ENCODE results near the gene BCAS1. TPM values are rescaled to one million over a fixed set of nuclear protein-coding genes. Genes with fewer than 3 reads are reported as not detected.

BCAS1 gene
- total RNA-seq, 1 donor from 2014 or later = not detected

DNA sequence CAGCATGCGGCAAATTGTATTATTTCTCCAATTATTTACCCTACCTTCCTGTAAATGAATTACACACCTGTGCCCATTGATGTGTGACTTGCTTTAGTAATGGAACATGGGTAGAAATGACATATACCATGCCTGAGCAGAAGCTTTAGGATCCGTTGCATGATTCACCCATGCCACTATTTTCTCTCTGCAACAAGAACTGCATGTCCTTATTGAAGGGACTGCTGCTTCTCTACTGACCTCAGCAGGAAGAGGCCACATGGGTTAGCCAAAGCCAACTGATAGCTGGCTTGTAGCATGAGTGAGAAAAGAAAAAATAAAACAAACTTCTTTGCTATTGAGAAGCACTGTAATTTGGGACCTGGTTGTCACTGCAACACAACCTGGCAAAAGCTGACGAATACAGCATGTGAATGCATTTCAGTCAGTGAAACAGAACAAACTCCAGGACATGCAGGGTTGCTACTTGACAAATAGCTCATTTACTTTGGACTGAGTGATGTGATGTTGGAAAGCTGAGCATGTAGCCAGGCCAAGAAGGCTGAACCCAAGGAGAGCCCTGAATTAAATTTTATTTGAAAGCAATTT lies 99.2 kb downstream of the BCAS1 start:
- H3K4me1 Mint-ChIP-seq = peaks cover 8% of the 10 kb centered on the region
- no peak for DNase-seq (ENCODE audit: low read depth, low spot score)
- H3K9me3 Mint-ChIP-seq = peaks cover 6% of the 10 kb centered on the region
- no peaks in the 10 kb centered on the region for H3K36me3 Mint-ChIP-seq (ENCODE audit: low read depth)
- TF ChIP-seq, protein P1, sequence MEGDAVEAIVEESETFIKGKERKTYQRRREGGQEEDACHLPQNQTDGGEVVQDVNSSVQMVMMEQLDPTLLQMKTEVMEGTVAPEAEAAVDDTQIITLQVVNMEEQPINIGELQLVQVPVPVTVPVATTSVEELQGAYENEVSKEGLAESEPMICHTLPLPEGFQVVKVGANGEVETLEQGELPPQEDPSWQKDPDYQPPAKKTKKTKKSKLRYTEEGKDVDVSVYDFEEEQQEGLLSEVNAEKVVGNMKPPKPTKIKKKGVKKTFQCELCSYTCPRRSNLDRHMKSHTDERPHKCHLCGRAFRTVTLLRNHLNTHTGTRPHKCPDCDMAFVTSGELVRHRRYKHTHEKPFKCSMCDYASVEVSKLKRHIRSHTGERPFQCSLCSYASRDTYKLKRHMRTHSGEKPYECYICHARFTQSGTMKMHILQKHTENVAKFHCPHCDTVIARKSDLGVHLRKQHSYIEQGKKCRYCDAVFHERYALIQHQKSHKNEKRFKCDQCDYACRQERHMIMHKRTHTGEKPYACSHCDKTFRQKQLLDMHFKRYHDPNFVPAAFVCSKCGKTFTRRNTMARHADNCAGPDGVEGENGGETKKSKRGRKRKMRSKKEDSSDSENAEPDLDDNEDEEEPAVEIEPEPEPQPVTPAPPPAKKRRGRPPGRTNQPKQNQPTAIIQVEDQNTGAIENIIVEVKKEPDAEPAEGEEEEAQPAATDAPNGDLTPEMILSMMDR (conservative IDR thresholded peaks at IDR 0.05) = no peak
- H3K4me3 Mint-ChIP-seq = no peak overlapping the region
- H3K27me3 Mint-ChIP-seq (ENCODE audit: low read depth) = no peaks in the 10 kb centered on the region
- no peak overlapping the region for H3K27ac Mint-ChIP-seq (ENCODE audit: unreplicated experiment)

DNA sequence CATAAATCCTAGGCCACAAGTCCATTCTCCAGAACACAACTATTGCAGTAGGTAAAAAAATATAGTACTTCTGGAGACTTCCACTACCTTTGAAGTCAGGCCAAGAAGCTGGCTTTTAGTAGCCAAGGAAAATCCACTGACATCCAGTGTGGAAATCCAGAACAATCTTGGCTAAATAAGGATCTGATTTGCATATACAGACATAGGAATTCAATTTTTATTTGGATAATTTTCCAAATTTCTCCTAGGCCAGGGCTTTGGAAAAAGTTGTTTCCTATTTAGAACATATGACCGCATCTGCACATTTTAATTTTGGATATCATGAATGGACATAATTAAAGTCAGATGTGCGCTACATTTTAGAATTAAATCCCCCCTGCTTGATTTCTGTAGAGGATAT lies 100.2 kb downstream of the BCAS1 start:
- TF ChIP-seq, protein P1 (conservative IDR thresholded peaks at IDR 0.05) = no peak
- Mint-ChIP-seq H3K9me3 (peaks cover 6% of the 10 kb centered on the region), H3K4me3 (no peak overlapping the region), H3K4me1 (no peaks in the 10 kb centered on the region), H3K27me3 (ENCODE audit: low read depth) (no peaks in the 10 kb centered on the region), H3K27ac (ENCODE audit: unreplicated experiment) (no peak overlapping the region), H3K36me3 (ENCODE audit: low read depth) (no peaks in the 10 kb centered on the region)
- no peak for DNase-seq (ENCODE audit: low read depth, low spot score)

DNA sequence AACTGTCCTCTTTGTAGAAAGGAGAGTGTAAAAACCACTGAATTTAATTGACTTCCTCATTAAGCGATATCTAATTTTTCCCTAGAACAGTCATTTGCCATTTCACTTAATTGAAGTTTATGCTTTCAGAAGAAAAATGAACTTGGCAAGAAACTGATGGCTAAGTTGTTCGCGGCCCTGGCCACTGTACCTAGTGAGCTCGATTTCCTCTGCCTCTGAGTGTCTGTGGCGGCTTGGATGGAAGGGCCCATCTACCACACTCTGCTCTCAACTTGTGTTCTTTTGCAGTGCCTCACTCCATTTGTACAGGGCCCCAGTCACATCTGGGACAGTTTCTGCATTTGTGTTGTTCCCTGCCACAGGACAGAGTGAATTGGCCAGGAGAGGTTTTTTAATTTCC lies 102.9 kb downstream of the BCAS1 start:
- Mint-ChIP-seq H3K4me3 (no peak overlapping the region), H3K27ac (ENCODE audit: unreplicated experiment) (no peak overlapping the region), H3K36me3 (ENCODE audit: low read depth) (no peaks in the 10 kb centered on the region), H3K27me3 (ENCODE audit: low read depth) (no peaks in the 10 kb centered on the region), H3K9me3 (no peaks in the 10 kb centered on the region), H3K4me1 (no peaks in the 10 kb centered on the region)
- TF ChIP-seq, protein P1 (conservative IDR thresholded peaks at IDR 0.05) = no peak
- no peak for DNase-seq (ENCODE audit: low read depth, low spot score)

DNA sequence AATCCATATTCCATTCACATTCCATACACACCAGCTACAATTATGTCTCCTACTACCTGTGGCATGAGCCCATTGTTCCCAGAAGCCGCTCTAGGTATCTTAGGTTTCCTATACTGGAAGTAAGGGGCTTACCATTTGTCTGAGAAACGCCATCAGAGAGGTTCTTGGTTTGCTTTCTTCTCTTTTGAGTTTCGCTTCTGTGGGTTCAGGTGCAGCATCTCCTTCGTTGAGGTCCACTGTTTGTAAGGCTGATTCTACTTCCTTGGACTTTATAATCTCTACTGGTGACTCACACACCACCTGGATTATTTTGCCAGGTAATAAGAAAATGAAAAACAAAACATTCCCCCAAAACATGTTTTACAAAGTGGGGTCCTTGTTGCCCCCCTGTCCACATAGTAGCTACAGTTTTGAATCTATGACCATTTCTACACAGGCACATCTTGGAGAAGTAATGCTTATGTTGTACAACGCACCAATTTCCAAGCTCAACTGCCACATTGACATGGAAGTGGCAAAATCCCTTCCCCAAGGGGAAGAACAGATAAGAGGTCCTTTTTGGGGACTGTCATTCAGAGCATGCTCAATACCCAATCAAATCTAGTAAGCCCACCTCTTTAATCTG lies 103.5 kb downstream of the BCAS1 start:
- Mint-ChIP-seq H3K4me3 (no peak overlapping the region), H3K27ac (ENCODE audit: unreplicated experiment) (no peak overlapping the region), H3K27me3 (ENCODE audit: low read depth) (no peaks in the 10 kb centered on the region), H3K4me1 (peaks cover 4% of the 10 kb centered on the region), H3K36me3 (ENCODE audit: low read depth) (no peaks in the 10 kb centered on the region), H3K9me3 (no peaks in the 10 kb centered on the region)
- no peak for DNase-seq (ENCODE audit: low read depth, low spot score)
- TF ChIP-seq, protein P1 (conservative IDR thresholded peaks at IDR 0.05) = no peak

DNA sequence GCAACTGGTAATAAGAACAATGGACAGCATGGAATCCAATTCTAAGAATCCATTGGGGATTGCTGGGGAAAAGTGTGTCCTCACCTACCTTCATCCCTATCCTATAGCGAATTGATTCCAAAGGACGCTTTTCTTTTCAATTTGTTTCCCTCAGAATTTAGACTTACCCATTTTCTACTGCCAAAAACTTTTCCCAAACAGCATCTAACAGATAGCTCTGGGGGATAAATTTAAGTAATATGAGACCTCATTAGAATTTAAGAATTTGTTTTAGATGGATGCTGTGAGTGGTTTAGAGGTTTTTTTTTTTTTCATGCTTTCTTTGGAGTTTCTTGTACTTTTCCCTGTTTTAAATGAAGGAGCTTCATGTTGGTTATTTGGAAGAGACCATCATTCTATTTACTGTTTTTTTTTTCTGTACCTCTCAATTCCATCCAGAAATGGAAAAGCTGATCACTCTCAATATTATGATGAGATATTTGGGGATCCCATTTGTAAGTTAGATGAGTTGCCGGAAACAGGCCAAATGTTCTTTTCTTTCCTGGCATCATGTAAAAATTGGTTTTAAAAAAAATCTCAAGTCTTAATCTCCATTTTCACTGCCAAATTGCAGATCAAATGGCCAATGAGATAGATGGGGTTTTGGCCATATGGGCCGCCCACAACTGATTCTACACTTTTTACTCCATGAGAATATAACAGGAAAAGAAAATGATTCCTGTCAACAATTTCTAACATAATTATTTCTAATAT lies 105.7 kb downstream of the BCAS1 start:
- Mint-ChIP-seq H3K9me3 (no peaks in the 10 kb centered on the region), H3K27ac (ENCODE audit: unreplicated experiment) (no peak overlapping the region), H3K36me3 (ENCODE audit: low read depth) (no peaks in the 10 kb centered on the region), H3K4me3 (no peak overlapping the region), H3K27me3 (ENCODE audit: low read depth) (no peaks in the 10 kb centered on the region), H3K4me1 (peaks cover 21% of the 10 kb centered on the region)
- TF ChIP-seq, protein P1 (conservative IDR thresholded peaks at IDR 0.05) = no peak
- DNase-seq (ENCODE audit: low read depth, low spot score) = no peak
